Neural cell (in vitro differentiated cells): ENCODE measurements around the gene OPRM1. TPM values are rescaled to one million over a fixed set of nuclear protein-coding genes. Genes with fewer than 3 reads are reported as not detected.

Source experiments
- H2AFZ ChIP-seq: fragments of 200-600, 300-800 bp; sonication (generic), shearing (Covaris generic); 2 replicates; pipeline ENCODE4 v1.6.0; 2014; ENCODE audit warnings: low read depth, mild to moderate bottlenecking, antibody characterized with exemption, low read length, moderate library complexity
- H3F3A ChIP-seq: fragments of 200-600 bp; shearing (Covaris generic); 2 replicates; pipeline ENCODE4 v1.6.1; 2016; ENCODE audit warnings: mild to moderate bottlenecking, moderate library complexity, mixed read lengths, antibody characterized with exemption, low read length; ENCODE audit not compliant: insufficient read depth, poor library complexity, severe bottlenecking
- H3K27ac ChIP-seq: fragments of 200-600, 300-800 bp; sonication (generic), shearing (Covaris generic); 2 replicates; pipeline ENCODE4 v1.5.1; 2014; ENCODE audit warnings: mild to moderate bottlenecking, low read length, moderate library complexity
- H3K27me3 ChIP-seq: fragments of 300-800, 200-600 bp; sonication (generic), shearing (Covaris generic); 2 replicates; pipeline ENCODE4 v1.6.0; 2014; ENCODE audit warnings: mild to moderate bottlenecking, low read depth, low read length, moderate library complexity; ENCODE audit not compliant: insufficient read depth
- H3K36me3 ChIP-seq: fragments of 300-800, 200-600 bp; sonication (generic), shearing (Covaris generic); 2 replicates; pipeline ENCODE4 v1.5.1; 2014; ENCODE audit warnings: mild to moderate bottlenecking, antibody characterized with exemption, low read length, moderate library complexity; ENCODE audit not compliant: insufficient read depth
- H3K4me2 ChIP-seq: fragments of 300-800, 200-600 bp; sonication (generic), shearing (Covaris generic); 2 replicates; pipeline ENCODE4 v1.6.0; 2014; ENCODE audit warnings: mild to moderate bottlenecking, low read length
- H3K4me3 ChIP-seq: fragments of 300-800, 200-600 bp; sonication (generic), shearing (Covaris generic); 2 replicates; pipeline ENCODE4 v1.5.1; 2014; ENCODE audit warnings: mild to moderate bottlenecking, low read length, moderate library complexity
- H3K79me2 ChIP-seq: fragments of 200-600 bp; shearing (Covaris generic); replicated peaks from 2 replicates; pipeline ENCODE4 v1.6.0; 2014; ENCODE audit warnings: mild to moderate bottlenecking, low read length, moderate library complexity; ENCODE audit not compliant: insufficient read depth
- H3K9ac ChIP-seq: fragments of 300-800, 200-600 bp; sonication (generic), shearing (Covaris generic); 2 replicates; pipeline ENCODE4 v1.6.1; 2016; ENCODE audit warnings: mild to moderate bottlenecking, low read length, mixed read lengths
- H3K9me2 ChIP-seq: fragments of 200-600 bp; shearing (Covaris generic); 2 replicates; pipeline ENCODE4 v1.6.1; 2016; ENCODE audit warnings: mild to moderate bottlenecking, low read length, mixed read lengths; ENCODE audit not compliant: insufficient read depth
- H3K9me3 ChIP-seq: fragments of 200-600, 300-800 bp; sonication (generic), shearing (Covaris generic); 2 replicates; pipeline ENCODE4 v1.6.1; 2016; ENCODE audit warnings: mild to moderate bottlenecking, mixed run types, low read length, moderate library complexity, mixed read lengths
- H4K20me1 ChIP-seq: fragments of 200-600 bp; shearing (Covaris generic); 2 replicates; pipeline ENCODE4 v1.6.1; 2016; ENCODE audit warnings: mild to moderate bottlenecking, mixed run types; ENCODE audit not compliant: insufficient read depth
- EP300 ChIP-seq: fragments of 450-650 bp; conservative IDR thresholded peaks from 2 replicates; pipeline ENCODE4 v1.6.1; 2014; ENCODE audit warnings: antibody characterized with exemption, mild to moderate bottlenecking, moderate library complexity; ENCODE audit not compliant: poor library complexity, severe bottlenecking
- EZH2 ChIP-seq: fragments of 200-600, 300-800 bp; shearing (Covaris generic), sonication (generic); IDR thresholded peaks from 2 replicates; pipeline ENCODE4 v1.6.1; 2014; ENCODE audit warnings: antibody characterized with exemption, low read length, borderline replicate concordance, mild to moderate bottlenecking; ENCODE audit not compliant: insufficient read depth, poor library complexity, severe bottlenecking
- MXI1 ChIP-seq: fragments of 450-650 bp; conservative IDR thresholded peaks from 2 replicates; pipeline ENCODE4 v1.6.1; 2014; ENCODE audit warnings: antibody characterized with exemption, mild to moderate bottlenecking; ENCODE audit not compliant: poor library complexity, severe bottlenecking
- POLR2AphosphoS5 ChIP-seq: IDR thresholded peaks from 2 replicates; pipeline ENCODE4 v1.6.1; 2012
- RAD21 ChIP-seq: fragments of 450-650 bp; conservative IDR thresholded peaks from 2 replicates; pipeline ENCODE4 v1.6.1; 2014; ENCODE audit warnings: antibody characterized with exemption, mild to moderate bottlenecking, moderate library complexity
- SMC3 ChIP-seq: fragments of 450-650 bp; conservative IDR thresholded peaks from 2 replicates; pipeline ENCODE4 v1.6.1; 2014; ENCODE audit warnings: antibody characterized with exemption, mild to moderate bottlenecking, moderate library complexity; ENCODE audit not compliant: poor library complexity
- TAF1 ChIP-seq: IDR thresholded peaks from 2 replicates; pipeline ENCODE4 v1.6.1; 2012; ENCODE audit warnings: low read depth
- polyA plus RNA-seq: library from polyadenylated mRNA; depleted of rRNA; stranded (reverse); fragments of >200 nt; gene quantifications from 2 replicates; pipeline ENCODE4 v1.2.3, GENCODE V29; 2014
- TF ChIP-seq, protein P1 (sequence below): fragments of 450-650 bp; IDR thresholded peaks from 2 replicates; pipeline ENCODE4 v1.5.1; 2014; ENCODE audit warnings: antibody characterized with exemption, mild to moderate bottlenecking, moderate library complexity; ENCODE audit not compliant: poor library complexity, severe bottlenecking
- TF ChIP-seq, protein P2 (sequence below): IDR thresholded peaks from 2 replicates; pipeline ENCODE4 v1.6.1; 2012; ENCODE audit warnings: borderline replicate concordance

OPRM1 gene
- polyA plus RNA-seq, 1 donor from 2014 or later: 1.5 TPM

GRCh38 chr6:154138793-154139192 is 99.8 kb downstream of the OPRM1 start:
- no peak overlapping the region for H3K4me2 ChIP-seq
- no peaks in the 10 kb centered on the region for H3K9me2 ChIP-seq
- H4K20me1 ChIP-seq: no peaks in the 10 kb centered on the region
- H3K9me3 ChIP-seq: no peaks in the 10 kb centered on the region
- no peaks in the 10 kb centered on the region for H3K79me2 ChIP-seq
- no peaks in the 10 kb centered on the region for H3F3A ChIP-seq
- TF ChIP-seq, protein P1, sequence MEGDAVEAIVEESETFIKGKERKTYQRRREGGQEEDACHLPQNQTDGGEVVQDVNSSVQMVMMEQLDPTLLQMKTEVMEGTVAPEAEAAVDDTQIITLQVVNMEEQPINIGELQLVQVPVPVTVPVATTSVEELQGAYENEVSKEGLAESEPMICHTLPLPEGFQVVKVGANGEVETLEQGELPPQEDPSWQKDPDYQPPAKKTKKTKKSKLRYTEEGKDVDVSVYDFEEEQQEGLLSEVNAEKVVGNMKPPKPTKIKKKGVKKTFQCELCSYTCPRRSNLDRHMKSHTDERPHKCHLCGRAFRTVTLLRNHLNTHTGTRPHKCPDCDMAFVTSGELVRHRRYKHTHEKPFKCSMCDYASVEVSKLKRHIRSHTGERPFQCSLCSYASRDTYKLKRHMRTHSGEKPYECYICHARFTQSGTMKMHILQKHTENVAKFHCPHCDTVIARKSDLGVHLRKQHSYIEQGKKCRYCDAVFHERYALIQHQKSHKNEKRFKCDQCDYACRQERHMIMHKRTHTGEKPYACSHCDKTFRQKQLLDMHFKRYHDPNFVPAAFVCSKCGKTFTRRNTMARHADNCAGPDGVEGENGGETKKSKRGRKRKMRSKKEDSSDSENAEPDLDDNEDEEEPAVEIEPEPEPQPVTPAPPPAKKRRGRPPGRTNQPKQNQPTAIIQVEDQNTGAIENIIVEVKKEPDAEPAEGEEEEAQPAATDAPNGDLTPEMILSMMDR: no peak
- no peak for TF ChIP-seq RAD21
- H3K27me3 ChIP-seq: no peaks in the 10 kb centered on the region
- H3K4me3 ChIP-seq: no peak overlapping the region
- no peaks in the 10 kb centered on the region for H3K36me3 ChIP-seq
- H2AFZ ChIP-seq: no peak overlapping the region
- no peak overlapping the region for H3K9ac ChIP-seq
- H3K27ac ChIP-seq: no peak overlapping the region

DNA sequence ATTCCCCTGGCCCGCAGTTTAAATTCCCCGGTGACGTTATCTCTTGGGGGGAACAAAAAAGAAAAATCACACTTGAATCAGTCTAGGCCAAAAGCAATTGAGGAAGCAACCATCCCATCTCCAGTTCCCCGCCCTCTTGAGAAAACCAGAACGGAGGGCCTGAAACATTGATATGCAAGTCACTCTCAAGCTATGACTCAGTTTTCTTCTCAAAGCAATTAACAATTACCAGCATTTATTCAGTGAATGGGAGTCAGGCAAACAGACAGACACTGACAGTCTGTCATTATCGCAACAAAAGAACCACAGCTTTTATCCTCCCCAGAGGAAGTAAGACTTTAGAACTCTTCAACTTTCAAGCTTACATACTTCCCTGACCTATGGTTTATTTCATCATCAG is 100.9 kb downstream of the OPRM1 start:
- Histone ChIP-seq H2AFZ (no peak overlapping the region), H3K27ac (no peak overlapping the region), H4K20me1 (no peaks in the 10 kb centered on the region), H3K36me3 (no peaks in the 10 kb centered on the region), H3F3A (no peaks in the 10 kb centered on the region), H3K79me2 (no peaks in the 10 kb centered on the region), H3K9me2 (no peaks in the 10 kb centered on the region), H3K9ac (no peak overlapping the region), H3K27me3 (no peaks in the 10 kb centered on the region), H3K4me2 (no peak overlapping the region), H3K9me3 (no peaks in the 10 kb centered on the region), H3K4me3 (no peak overlapping the region)
- no peak for TF ChIP-seq RAD21

- Histone ChIP-seq H4K20me1 (no peaks in the 10 kb centered on the region), H3K27me3 (no peaks in the 10 kb centered on the region), H3K27ac (no peak overlapping the region), H3K9me3 (no peaks in the 10 kb centered on the region), H3K9ac (no peak overlapping the region), H3F3A (no peaks in the 10 kb centered on the region), H3K79me2 (no peaks in the 10 kb centered on the region), H2AFZ (no peak overlapping the region), H3K4me3 (no peak overlapping the region), H3K9me2 (no peaks in the 10 kb centered on the region), H3K4me2 (no peak overlapping the region), H3K36me3 (no peaks in the 10 kb centered on the region)
- TF ChIP-seq, protein P2, sequence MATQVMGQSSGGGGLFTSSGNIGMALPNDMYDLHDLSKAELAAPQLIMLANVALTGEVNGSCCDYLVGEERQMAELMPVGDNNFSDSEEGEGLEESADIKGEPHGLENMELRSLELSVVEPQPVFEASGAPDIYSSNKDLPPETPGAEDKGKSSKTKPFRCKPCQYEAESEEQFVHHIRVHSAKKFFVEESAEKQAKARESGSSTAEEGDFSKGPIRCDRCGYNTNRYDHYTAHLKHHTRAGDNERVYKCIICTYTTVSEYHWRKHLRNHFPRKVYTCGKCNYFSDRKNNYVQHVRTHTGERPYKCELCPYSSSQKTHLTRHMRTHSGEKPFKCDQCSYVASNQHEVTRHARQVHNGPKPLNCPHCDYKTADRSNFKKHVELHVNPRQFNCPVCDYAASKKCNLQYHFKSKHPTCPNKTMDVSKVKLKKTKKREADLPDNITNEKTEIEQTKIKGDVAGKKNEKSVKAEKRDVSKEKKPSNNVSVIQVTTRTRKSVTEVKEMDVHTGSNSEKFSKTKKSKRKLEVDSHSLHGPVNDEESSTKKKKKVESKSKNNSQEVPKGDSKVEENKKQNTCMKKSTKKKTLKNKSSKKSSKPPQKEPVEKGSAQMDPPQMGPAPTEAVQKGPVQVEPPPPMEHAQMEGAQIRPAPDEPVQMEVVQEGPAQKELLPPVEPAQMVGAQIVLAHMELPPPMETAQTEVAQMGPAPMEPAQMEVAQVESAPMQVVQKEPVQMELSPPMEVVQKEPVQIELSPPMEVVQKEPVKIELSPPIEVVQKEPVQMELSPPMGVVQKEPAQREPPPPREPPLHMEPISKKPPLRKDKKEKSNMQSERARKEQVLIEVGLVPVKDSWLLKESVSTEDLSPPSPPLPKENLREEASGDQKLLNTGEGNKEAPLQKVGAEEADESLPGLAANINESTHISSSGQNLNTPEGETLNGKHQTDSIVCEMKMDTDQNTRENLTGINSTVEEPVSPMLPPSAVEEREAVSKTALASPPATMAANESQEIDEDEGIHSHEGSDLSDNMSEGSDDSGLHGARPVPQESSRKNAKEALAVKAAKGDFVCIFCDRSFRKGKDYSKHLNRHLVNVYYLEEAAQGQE: no peak
- TF ChIP-seq EP300 (no peak), SMC3 (no peak), POLR2AphosphoS5 (no peak), RAD21 (no peak), TAF1 (no peak), EZH2 (no peak), MXI1 (no peak)
- TF ChIP-seq, protein P1: no peak
Measured at GRCh38 chr6:154140743-154141142, 101.7 kb downstream of the OPRM1 start.
